ENCODE measurements around the gene NPPC. TPM values are rescaled to one million over a fixed set of nuclear protein-coding genes. Genes with fewer than 3 reads are reported as not detected.

NPPC gene, protein sequence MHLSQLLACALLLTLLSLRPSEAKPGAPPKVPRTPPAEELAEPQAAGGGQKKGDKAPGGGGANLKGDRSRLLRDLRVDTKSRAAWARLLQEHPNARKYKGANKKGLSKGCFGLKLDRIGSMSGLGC
- total RNA-seq (2022; extraction: Qiagen RNA extraction), result 0.24 to 0.70 TPM (median 0.34 TPM) in 4 of 5 replicates, not detected in the other

DNA sequence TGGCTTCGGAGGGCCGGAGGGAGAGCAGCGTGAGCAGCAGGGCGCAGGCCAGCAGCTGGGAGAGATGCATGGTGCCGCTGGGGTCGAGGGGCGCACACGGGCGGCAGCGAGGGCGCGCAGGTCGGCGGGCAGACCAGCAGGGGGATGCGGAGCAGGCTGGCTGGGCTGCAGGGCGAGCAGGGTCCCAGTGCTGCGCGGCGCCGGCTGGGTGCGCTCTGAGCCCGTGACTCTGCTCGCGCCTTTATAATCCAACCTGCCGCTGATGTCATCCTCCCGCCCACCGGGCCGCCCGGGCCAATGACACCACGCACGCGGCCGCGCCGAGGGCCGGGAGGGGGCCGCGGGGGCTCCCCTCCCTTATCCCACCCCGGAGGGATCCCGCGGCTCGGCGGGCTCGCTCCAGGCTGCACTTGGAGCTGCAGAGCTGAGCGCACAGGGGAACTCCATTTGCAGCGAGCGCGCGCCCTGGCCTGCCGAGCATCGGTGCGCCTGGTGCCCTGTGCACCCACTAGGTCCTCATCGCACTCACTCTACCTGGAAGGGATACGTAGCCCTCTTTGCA, at the start of gene NPPC:
Gene NPPC (minus strand): TSS at position 217 of the 562 bp plus-strand sequence. CDS start 147 bp downstream, at position 70.

DNA sequence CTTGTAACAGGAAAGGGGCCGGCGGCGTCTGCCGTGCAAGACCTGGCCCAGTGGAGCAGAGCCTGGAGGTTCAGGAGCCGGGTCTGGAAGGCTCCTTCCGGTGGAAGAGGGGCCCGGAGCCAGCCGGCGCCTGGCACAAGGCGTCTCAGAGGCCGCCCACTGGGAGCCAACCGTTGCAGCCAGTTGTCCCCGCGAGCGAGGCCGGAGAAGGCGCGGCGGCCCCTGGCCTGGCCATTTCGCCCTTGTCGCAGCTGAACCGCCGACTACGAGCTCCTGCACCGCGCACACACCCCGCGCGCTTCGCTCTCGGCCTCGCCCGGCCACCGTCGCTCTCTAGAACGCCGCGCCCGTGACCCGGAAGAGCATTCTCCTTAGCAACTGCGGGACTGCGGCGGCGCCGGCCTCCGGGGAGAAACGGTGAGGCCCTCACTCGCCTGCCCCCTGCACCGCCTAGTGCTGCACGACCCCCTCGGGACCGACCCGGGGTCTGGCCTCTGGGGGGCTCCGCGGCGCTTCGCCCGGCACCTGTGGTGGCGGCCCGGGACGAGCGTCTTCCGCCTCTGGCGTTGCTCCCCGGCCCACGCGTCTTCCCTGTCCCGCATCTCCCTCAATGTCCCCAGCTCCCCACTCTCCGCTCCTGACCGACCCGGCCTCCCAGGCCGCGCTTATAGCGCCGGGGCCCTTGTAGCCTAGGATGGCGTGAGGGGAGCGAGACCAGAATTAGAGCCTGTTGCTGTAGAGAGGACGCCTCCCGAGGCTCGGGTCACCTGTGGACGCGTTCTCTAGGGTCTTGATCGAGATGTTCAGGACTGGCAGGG, 35.4 kb upstream of the NPPC start, which contains the start of gene DIS3L2:
Gene DIS3L2 (plus strand): TSS at position 365 of the 818 bp plus-strand sequence. CDS start 53,215 bp downstream, outside the sequence.

Other genes with a start within 250 kb of the NPPC start
- 1,406 to 1,718 TPM (median 1,482 TPM) in 5 replicates for gene PTMA, start 217.9 kb downstream of the NPPC start, total RNA-seq (2022; extraction: Qiagen RNA extraction)
- gene PDE6D, start 145.1 kb downstream of the NPPC start, total RNA-seq (2022; extraction: Qiagen RNA extraction), result 19.0 to 23.4 TPM (median 22.0 TPM) in 5 replicates
- gene COPS7B, start 140.0 kb downstream of the NPPC start, total RNA-seq (2022; extraction: Qiagen RNA extraction), result 34.9 to 42.8 TPM (median 40.5 TPM) in 5 replicates
- gene DIS3L2, start 35.3 kb upstream of the NPPC start, total RNA-seq (2022; extraction: Qiagen RNA extraction), result 11.0 to 13.2 TPM (median 12.0 TPM) in 5 replicates

All from A549 treated with AZD2906 at 1 μM for 4 hours (cell line).